Measurements from ENCODE around the gene TUBB1. TPM values are rescaled to one million over a fixed set of nuclear protein-coding genes. Genes with fewer than 3 reads are reported as not detected.

TUBB1 gene
- polyA plus RNA-seq, 1 experiment, result 0.01 TPM

GRCh38 chr20:59015812-59016711, 3.2 kb upstream of the TUBB1 start:
- DNase-seq (ENCODE audit: low read depth), result no peak
- CTCF ChIA-PET, result interaction anchor here (0.8 to 1.2 kb wide), 2 partner anchors 8 to 16 kb away, joined by 3 to 4 read pairs; partner anchors contain the start of gene ATP5F1E
- POLR2A ChIA-PET, result no interaction called here
- Histone ChIP-seq H3K4me3 (ENCODE audit: low read depth, low read length) (no peak overlapping the region), H3K27me3 (ENCODE audit: control insufficient read depth, insufficient read depth, low read length) (no peaks in the 10 kb centered on the region), H3K36me3 (ENCODE audit: control insufficient read depth, insufficient read depth, low read length) (no peaks in the 10 kb centered on the region; the same call in 1 of the 2 replicates)
- TF ChIP-seq CTCF (IDR thresholded peaks at IDR 0.05; ENCODE audit: insufficient read depth, low read depth, low read length), result no peak

- ChIA-PET POLR2A (no interaction called here), CTCF (interaction anchor here (1.0 to 1.2 kb wide), 2 partner anchors 15 to 145 kb away, joined by 3 read pairs; partner anchors contain the start of gene ATP5F1E)
Observed at GRCh38 chr20:59016795-59017492, 2.3 kb upstream of the TUBB1 start.

GRCh38 chr20:59017493-59018231, 1.6 kb upstream of the TUBB1 start:
- no peaks in the 10 kb centered on the region; the same call in 1 of the 2 replicates for H3K36me3 ChIP-seq (ENCODE audit: control insufficient read depth, insufficient read depth, low read length)
- no peak for TF ChIP-seq CTCF (IDR thresholded peaks at IDR 0.05; ENCODE audit: insufficient read depth, low read depth, low read length)
- no peak for DNase-seq (ENCODE audit: low read depth)
- POLR2A ChIA-PET, result no interaction called here
- H3K4me3 ChIP-seq (ENCODE audit: low read depth, low read length), result no peak overlapping the region
- CTCF ChIA-PET, result interaction anchor here (1.0 to 1.2 kb wide), 2 partner anchors 14 to 146 kb away, joined by 3 read pairs; partner anchors contain the start of gene ATP5F1E
- H3K27me3 ChIP-seq (ENCODE audit: control insufficient read depth, insufficient read depth, low read length), result no peaks in the 10 kb centered on the region

More at GRCh38 chr20:59016795-59017492, 2.3 kb upstream of the TUBB1 start:
- no peaks in the 10 kb centered on the region; the same call in 1 of the 2 replicates for H3K36me3 ChIP-seq (ENCODE audit: control insufficient read depth, insufficient read depth, low read length)
- TF ChIP-seq CTCF (IDR thresholded peaks at IDR 0.05; ENCODE audit: insufficient read depth, low read depth, low read length), result no peak
- H3K27me3 ChIP-seq (ENCODE audit: control insufficient read depth, insufficient read depth, low read length), result no peaks in the 10 kb centered on the region
- no peak overlapping the region for H3K4me3 ChIP-seq (ENCODE audit: low read depth, low read length)
- no peak for DNase-seq (ENCODE audit: low read depth)

DNA sequence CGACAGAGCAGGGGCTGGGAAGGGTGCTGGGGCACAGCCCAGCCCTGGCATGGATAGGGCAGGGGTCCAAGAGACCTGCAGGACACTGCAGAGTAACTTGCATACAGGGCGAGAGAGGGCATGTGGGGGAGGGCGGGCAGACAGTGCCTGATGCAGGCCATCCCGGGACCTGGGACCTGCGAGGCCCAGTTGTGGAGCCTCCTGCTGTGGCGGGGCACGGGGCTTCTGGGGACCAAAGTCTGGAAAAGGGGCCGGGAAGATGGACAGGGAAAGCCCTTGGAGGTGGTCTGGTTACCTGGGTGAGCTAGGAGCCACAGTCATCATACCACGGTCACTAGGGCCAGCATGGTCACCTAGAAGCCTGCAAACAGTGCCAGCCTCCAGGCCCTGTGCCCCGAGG, 412 bp upstream of the TUBB1 start:
- POLR2A ChIA-PET, result no interaction called here
- no peak for TF ChIP-seq CTCF (IDR thresholded peaks at IDR 0.05; ENCODE audit: insufficient read depth, low read depth, low read length)
- no peaks in the 10 kb centered on the region for H3K27me3 ChIP-seq (ENCODE audit: control insufficient read depth, insufficient read depth, low read length)
- H3K4me3 ChIP-seq (ENCODE audit: low read depth, low read length), result no peak overlapping the region
- DNase-seq (ENCODE audit: low read depth), result no peak
- H3K36me3 ChIP-seq (ENCODE audit: control insufficient read depth, insufficient read depth, low read length), result peaks cover 2% of the 10 kb centered on the region
- CTCF ChIA-PET, result no interaction called here
